ENCODE data around the gene GSTO1.

Gene GSTO1

DNA sequence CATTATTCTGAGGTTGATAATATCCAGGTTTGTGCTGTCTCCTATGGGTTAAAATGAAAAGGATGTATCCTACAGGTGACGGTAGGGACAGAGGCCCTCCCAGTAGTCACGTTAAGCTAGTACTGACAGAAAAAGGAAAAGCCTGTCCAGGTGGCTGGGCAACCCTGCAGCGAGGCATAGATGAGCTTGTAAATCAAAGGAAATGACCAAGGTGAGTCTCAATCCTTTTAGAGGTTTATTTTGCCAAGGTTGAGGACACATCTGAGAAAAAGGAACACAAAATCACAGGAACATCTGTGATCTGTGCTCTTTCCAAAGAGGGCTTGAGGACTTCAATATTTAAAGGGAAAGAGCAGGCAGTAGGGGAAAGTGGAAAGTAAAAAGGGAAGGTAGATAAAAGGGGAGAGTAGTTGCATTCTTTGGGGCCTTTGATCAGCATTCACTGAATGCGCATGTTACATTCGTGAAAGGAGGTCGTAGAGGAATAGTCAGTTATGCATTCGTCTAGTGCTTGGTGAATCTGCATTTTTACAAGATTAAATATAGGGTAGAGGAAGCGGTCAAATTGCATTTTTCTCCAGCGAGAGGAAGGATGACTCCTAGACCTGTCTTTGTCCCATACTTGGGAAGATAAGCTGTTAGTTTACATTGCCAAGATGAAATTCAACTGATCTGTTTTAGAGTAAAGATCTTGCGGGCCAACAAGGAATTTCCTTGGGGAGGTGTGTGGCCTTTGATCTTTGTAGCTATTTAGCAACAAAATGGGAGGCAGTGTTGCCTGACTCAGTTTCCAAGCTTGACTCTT lies 884 bp upstream of the GSTO1 start:
- ChIA-PET POLR2A (interaction anchor here (1.0 to 4.4 kb wide), 6 partner anchors 10 to 132 kb away, joined by 3 to 44 read pairs (median 10); partner anchors contain the start of genes CFAP43, GSTO2 and SFR1), CTCF (interaction anchor here (0.9 to 1.9 kb wide), 8 partner anchors 8 to 366 kb away, joined by 3 to 8 read pairs (median 3); partner anchors contain the start of genes CFAP43 and SFR1)
- H3K27ac ChIP-seq (ENCODE audit: extremely low read depth, low read depth, low read length), result no peak overlapping the region; the same call in 1 of the 2 replicates
- H3K4me3 ChIP-seq (ENCODE audit: low read depth, low read length), result no peak overlapping the region
- H3K36me3 ChIP-seq (ENCODE audit: control insufficient read depth in 2 of 2, insufficient read depth in 1 of 2, low read length in 2 of 2), result peaks cover 17 to 24% of the 10 kb centered on the region in 2 experiments
- TF ChIP-seq SCRT2 (tag by site-specific recombination; IDR thresholded peaks at IDR 0.05), result peak; percentile 42
- TF ChIP-seq ATF2 (tag by site-specific recombination; IDR thresholded peaks at IDR 0.05; ENCODE audit: low read depth), result no peak
- TF ChIP-seq ZBTB11 (tag by site-specific recombination; conservative IDR thresholded peaks at IDR 0.05; ENCODE audit: low read depth), result no peak
- TF ChIP-seq ZBTB48 (tag by site-specific recombination; IDR thresholded peaks at IDR 0.05), result no peak
- TF ChIP-seq ZNF391 (tag by site-specific recombination; IDR thresholded peaks at IDR 0.05; ENCODE audit: borderline replicate concordance, low read depth), result no peak
- no peak for TF ChIP-seq ZNF658 (tag by site-specific recombination; IDR thresholded peaks at IDR 0.05)
- no peak for TF ChIP-seq ZNF175 (tag by site-specific recombination; IDR thresholded peaks at IDR 0.05)
- no peak for TF ChIP-seq ZNF843 (tag by site-specific recombination; IDR thresholded peaks at IDR 0.05)
- TF ChIP-seq HOXD13 (CRISPR knock-in tag; IDR thresholded peaks at IDR 0.05; ENCODE audit: borderline replicate concordance), result no peak
- TF ChIP-seq ZNF433 (tag by site-specific recombination; IDR thresholded peaks at IDR 0.05; ENCODE audit: low read depth), result no peak
- no peak for TF ChIP-seq ZNF366 (tag by site-specific recombination; conservative IDR thresholded peaks at IDR 0.05)
- no peak for TF ChIP-seq ZNF155 (tag by site-specific recombination; IDR thresholded peaks at IDR 0.05)
- peak; percentile 10; the same call in 1 of the 2 replicates for TF ChIP-seq SCRT1 (tag by site-specific recombination; IDR thresholded peaks at IDR 0.05; ENCODE audit: borderline replicate concordance)
- TF ChIP-seq, protein P1, sequence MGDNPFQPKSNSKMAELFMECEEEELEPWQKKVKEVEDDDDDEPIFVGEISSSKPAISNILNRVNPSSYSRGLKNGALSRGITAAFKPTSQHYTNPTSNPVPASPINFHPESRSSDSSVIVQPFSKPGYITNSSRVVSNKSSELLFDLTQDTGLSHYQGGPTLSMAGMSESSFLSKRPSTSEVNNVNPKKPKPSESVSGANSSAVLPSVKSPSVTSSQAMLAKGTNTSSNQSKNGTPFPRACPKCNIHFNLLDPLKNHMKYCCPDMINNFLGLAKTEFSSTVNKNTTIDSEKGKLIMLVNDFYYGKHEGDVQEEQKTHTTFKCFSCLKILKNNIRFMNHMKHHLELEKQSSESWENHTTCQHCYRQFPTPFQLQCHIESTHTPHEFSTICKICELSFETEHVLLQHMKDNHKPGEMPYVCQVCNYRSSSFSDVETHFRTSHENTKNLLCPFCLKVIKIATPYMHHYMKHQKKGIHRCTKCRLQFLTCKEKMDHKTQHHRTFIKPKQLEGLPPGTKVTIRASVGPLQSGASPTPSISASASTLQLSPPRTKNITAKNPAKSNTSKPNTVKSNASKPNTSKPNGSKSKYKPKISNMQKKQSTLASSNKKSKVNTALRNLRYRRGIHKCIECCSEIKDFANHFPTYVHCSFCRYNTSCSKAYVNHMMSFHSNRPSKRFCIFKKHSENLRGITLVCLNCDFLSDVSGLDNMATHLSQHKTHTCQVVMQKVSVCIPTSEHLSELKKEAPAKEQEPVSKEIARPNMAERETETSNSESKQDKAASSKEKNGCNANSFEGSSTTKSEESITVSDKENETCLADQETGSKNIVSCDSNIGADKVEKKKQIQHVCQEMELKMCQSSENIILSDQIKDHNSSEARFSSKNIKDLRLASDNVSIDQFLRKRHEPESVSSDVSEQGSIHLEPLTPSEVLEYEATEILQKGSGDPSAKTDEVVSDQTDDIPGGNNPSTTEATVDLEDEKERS (tag by site-specific recombination; IDR thresholded peaks at IDR 0.05), result no peak
- TF ChIP-seq, protein P2, sequence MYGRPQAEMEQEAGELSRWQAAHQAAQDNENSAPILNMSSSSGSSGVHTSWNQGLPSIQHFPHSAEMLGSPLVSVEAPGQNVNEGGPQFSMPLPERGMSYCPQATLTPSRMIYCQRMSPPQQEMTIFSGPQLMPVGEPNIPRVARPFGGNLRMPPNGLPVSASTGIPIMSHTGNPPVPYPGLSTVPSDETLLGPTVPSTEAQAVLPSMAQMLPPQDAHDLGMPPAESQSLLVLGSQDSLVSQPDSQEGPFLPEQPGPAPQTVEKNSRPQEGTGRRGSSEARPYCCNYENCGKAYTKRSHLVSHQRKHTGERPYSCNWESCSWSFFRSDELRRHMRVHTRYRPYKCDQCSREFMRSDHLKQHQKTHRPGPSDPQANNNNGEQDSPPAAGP (tag by site-specific recombination; IDR thresholded peaks at IDR 0.05), result no peak
- TF ChIP-seq KLF1 (tag by site-specific recombination; IDR thresholded peaks at IDR 0.05), result no peak
- peak; percentile 92 for TF ChIP-seq ZBTB17 (tag by site-specific recombination; IDR thresholded peaks at IDR 0.05)
- TF ChIP-seq ZBTB8A (tag by site-specific recombination; IDR thresholded peaks at IDR 0.05), result no peak
- TF ChIP-seq PRDM1 (tag by site-specific recombination; IDR thresholded peaks at IDR 0.05), result peak; percentile 99
- no peak for TF ChIP-seq ZNF654 (tag by site-specific recombination; IDR thresholded peaks at IDR 0.05; ENCODE audit: low read depth)
- H3K4me1 ChIP-seq (ENCODE audit: control insufficient read depth, insufficient read depth, low read length), result peaks cover 24% of the 10 kb centered on the region
- H3K9me3 ChIP-seq (ENCODE audit: control insufficient read depth, insufficient read depth, low read depth, low read length), result no peaks in the 10 kb centered on the region
